ENCODE measurements around the gene LTB4R2.

Gene LTB4R2

GRCh38 chr14:24269368-24269767, 40.6 kb upstream of the LTB4R2 start:
- H3K27me3 ChIP-seq (ENCODE audit: insufficient read depth, low read length) = no peaks in the 10 kb centered on the region
- H3K9ac ChIP-seq (ENCODE audit: low read depth, low read length) = no peak overlapping the region
- no peak overlapping the region for H3K27ac ChIP-seq (ENCODE audit: low read length)
- no peaks in the 10 kb centered on the region for H3K36me3 ChIP-seq (ENCODE audit: insufficient read depth, low read depth, low read length)
- no peaks in the 10 kb centered on the region; the same call in 1 of the 2 replicates for H3K4me1 ChIP-seq (ENCODE audit: insufficient read depth, low read length)
- H3K9me3 ChIP-seq (ENCODE audit: insufficient read depth, low read depth, low read length) = no peaks in the 10 kb centered on the region
- no peak overlapping the region for H3K4me3 ChIP-seq (ENCODE audit: low read length)

- no peak overlapping the region for H3K4me3 ChIP-seq (ENCODE audit: low read length)
- H3K36me3 ChIP-seq (ENCODE audit: insufficient read depth, low read depth, low read length) = no peaks in the 10 kb centered on the region
- no peak overlapping the region for H3K27ac ChIP-seq (ENCODE audit: low read length)
- no peaks in the 10 kb centered on the region; the same call in 1 of the 2 replicates for H3K4me1 ChIP-seq (ENCODE audit: insufficient read depth, low read length)
- no peaks in the 10 kb centered on the region for H3K9me3 ChIP-seq (ENCODE audit: insufficient read depth, low read depth, low read length)
- H3K27me3 ChIP-seq (ENCODE audit: insufficient read depth, low read length) = no peaks in the 10 kb centered on the region
- no peak overlapping the region for H3K9ac ChIP-seq (ENCODE audit: low read depth, low read length)
These were observed 39.9 kb upstream of the LTB4R2 start for GRCh38 chr14:24269910-24270536.

GRCh38 chr14:24270537-24271133, 39.3 kb upstream of the LTB4R2 start:
- Histone ChIP-seq H3K9ac (ENCODE audit: low read depth, low read length) (peak overlapping the region; percentile 96; the same call in 1 of the 2 replicates), H3K27ac (ENCODE audit: low read length) (peak overlapping the region; percentile 77)

GRCh38 chr14:24271134-24271833, 38.7 kb upstream of the LTB4R2 start, which contains the start of gene RABGGTA:
Gene RABGGTA (minus strand): TSS chr14:24271597. CDS start chr14:24271115, 482 bp downstream.
- Histone ChIP-seq H3K36me3 (ENCODE audit: insufficient read depth, low read depth, low read length) (no peaks in the 10 kb centered on the region), H3K4me3 (ENCODE audit: low read length) (peak within 1 kb of the TSS; percentile 86)

More at GRCh38 chr14:24270537-24271133, 39.3 kb upstream of the LTB4R2 start:
- Histone ChIP-seq H3K4me3 (ENCODE audit: low read length) (peak overlapping the region; percentile 86), H3K9me3 (ENCODE audit: insufficient read depth, low read depth, low read length) (no peaks in the 10 kb centered on the region), H3K4me1 (ENCODE audit: insufficient read depth, low read length) (no peaks in the 10 kb centered on the region; the same call in 1 of the 2 replicates), H3K27me3 (ENCODE audit: insufficient read depth, low read length) (no peaks in the 10 kb centered on the region), H3K36me3 (ENCODE audit: insufficient read depth, low read depth, low read length) (no peaks in the 10 kb centered on the region)

GRCh38 chr14:24271834-24272263, 38.1 kb upstream of the LTB4R2 start:
- Histone ChIP-seq H3K9ac (ENCODE audit: low read depth, low read length) (peak overlapping the region; percentile 96; the same call in 1 of the 2 replicates), H3K4me1 (ENCODE audit: insufficient read depth, low read length) (no peaks in the 10 kb centered on the region; the same call in 1 of the 2 replicates), H3K27me3 (ENCODE audit: insufficient read depth, low read length) (no peaks in the 10 kb centered on the region), H3K9me3 (ENCODE audit: insufficient read depth, low read depth, low read length) (no peaks in the 10 kb centered on the region), H3K4me3 (ENCODE audit: low read length) (peak overlapping the region; percentile 86), H3K36me3 (ENCODE audit: insufficient read depth, low read depth, low read length) (no peaks in the 10 kb centered on the region), H3K27ac (ENCODE audit: low read length) (no peak overlapping the region)

More at GRCh38 chr14:24271134-24271833, 38.7 kb upstream of the LTB4R2 start, which contains the start of gene RABGGTA:
- Histone ChIP-seq H3K27ac (ENCODE audit: low read length) (peak within 1 kb of the TSS; percentile 77), H3K9me3 (ENCODE audit: insufficient read depth, low read depth, low read length) (no peaks in the 10 kb centered on the region), H3K4me1 (ENCODE audit: insufficient read depth, low read length) (no peaks in the 10 kb centered on the region; the same call in 1 of the 2 replicates), H3K9ac (ENCODE audit: low read depth, low read length) (peak within 1 kb of the TSS; percentile 96), H3K27me3 (ENCODE audit: insufficient read depth, low read length) (no peaks in the 10 kb centered on the region)

- no peak overlapping the region for H3K9ac ChIP-seq (ENCODE audit: low read depth, low read length)
- H3K4me3 ChIP-seq (ENCODE audit: low read length) = no peak overlapping the region
- H3K36me3 ChIP-seq (ENCODE audit: insufficient read depth, low read depth, low read length) = no peaks in the 10 kb centered on the region
These were observed 37.5 kb upstream of the LTB4R2 start for GRCh38 chr14:24272467-24272866.

GRCh38 chr14:24273422-24273998, 36.4 kb upstream of the LTB4R2 start:
- no peaks in the 10 kb centered on the region for H3K9me3 ChIP-seq (ENCODE audit: insufficient read depth, low read depth, low read length)
- no peak overlapping the region for H3K4me3 ChIP-seq (ENCODE audit: low read length)
- H3K27ac ChIP-seq (ENCODE audit: low read length) = no peak overlapping the region
- H3K4me1 ChIP-seq (ENCODE audit: insufficient read depth, low read length) = no peaks in the 10 kb centered on the region; the same call in 1 of the 2 replicates
- no peak overlapping the region for H3K9ac ChIP-seq (ENCODE audit: low read depth, low read length)
- no peaks in the 10 kb centered on the region for H3K36me3 ChIP-seq (ENCODE audit: insufficient read depth, low read depth, low read length)
- H3K27me3 ChIP-seq (ENCODE audit: insufficient read depth, low read length) = no peaks in the 10 kb centered on the region

More at GRCh38 chr14:24272467-24272866, 37.5 kb upstream of the LTB4R2 start:
- Histone ChIP-seq H3K27me3 (ENCODE audit: insufficient read depth, low read length) (no peaks in the 10 kb centered on the region), H3K4me1 (ENCODE audit: insufficient read depth, low read length) (no peaks in the 10 kb centered on the region; the same call in 1 of the 2 replicates), H3K27ac (ENCODE audit: low read length) (no peak overlapping the region), H3K9me3 (ENCODE audit: insufficient read depth, low read depth, low read length) (no peaks in the 10 kb centered on the region)

- no peaks in the 10 kb centered on the region for H3K9me3 ChIP-seq (ENCODE audit: insufficient read depth, low read depth, low read length)
- H3K27ac ChIP-seq (ENCODE audit: low read length) = no peak overlapping the region
- no peaks in the 10 kb centered on the region; the same call in 1 of the 2 replicates for H3K4me1 ChIP-seq (ENCODE audit: insufficient read depth, low read length)
- no peaks in the 10 kb centered on the region for H3K27me3 ChIP-seq (ENCODE audit: insufficient read depth, low read length)
- no peaks in the 10 kb centered on the region for H3K36me3 ChIP-seq (ENCODE audit: insufficient read depth, low read depth, low read length)
- H3K4me3 ChIP-seq (ENCODE audit: low read length) = no peak overlapping the region
- H3K9ac ChIP-seq (ENCODE audit: low read depth, low read length) = no peak overlapping the region
These were observed 35.8 kb upstream of the LTB4R2 start for GRCh38 chr14:24274101-24274543.

- no peak overlapping the region for H3K9ac ChIP-seq (ENCODE audit: low read depth, low read length)
- no peaks in the 10 kb centered on the region for H3K27me3 ChIP-seq (ENCODE audit: insufficient read depth, low read length)
- H3K27ac ChIP-seq (ENCODE audit: low read length) = no peak overlapping the region
- no peaks in the 10 kb centered on the region; the same call in 1 of the 2 replicates for H3K4me1 ChIP-seq (ENCODE audit: insufficient read depth, low read length)
- H3K36me3 ChIP-seq (ENCODE audit: insufficient read depth, low read depth, low read length) = no peaks in the 10 kb centered on the region
- H3K4me3 ChIP-seq (ENCODE audit: low read length) = no peak overlapping the region
- no peaks in the 10 kb centered on the region for H3K9me3 ChIP-seq (ENCODE audit: insufficient read depth, low read depth, low read length)
These were observed 32.9 kb upstream of the LTB4R2 start for GRCh38 chr14:24277071-24277470.

- Histone ChIP-seq H3K36me3 (ENCODE audit: insufficient read depth, low read depth, low read length) (no peaks in the 10 kb centered on the region), H3K9ac (ENCODE audit: low read depth, low read length) (no peak overlapping the region), H3K27ac (ENCODE audit: low read length) (no peak overlapping the region), H3K9me3 (ENCODE audit: insufficient read depth, low read depth, low read length) (no peaks in the 10 kb centered on the region), H3K4me3 (ENCODE audit: low read length) (no peak overlapping the region), H3K4me1 (ENCODE audit: insufficient read depth, low read length) (no peaks in the 10 kb centered on the region; the same call in 1 of the 2 replicates), H3K27me3 (ENCODE audit: insufficient read depth, low read length) (no peaks in the 10 kb centered on the region)
These were observed 32.2 kb upstream of the LTB4R2 start for GRCh38 chr14:24277606-24278321.

GRCh38 chr14:24278424-24278823, 31.5 kb upstream of the LTB4R2 start:
- Histone ChIP-seq H3K27ac (ENCODE audit: low read length) (no peak overlapping the region), H3K4me3 (ENCODE audit: low read length) (no peak overlapping the region), H3K9me3 (ENCODE audit: insufficient read depth, low read depth, low read length) (no peaks in the 10 kb centered on the region), H3K4me1 (ENCODE audit: insufficient read depth, low read length) (no peaks in the 10 kb centered on the region; the same call in 1 of the 2 replicates), H3K36me3 (ENCODE audit: insufficient read depth, low read depth, low read length) (no peaks in the 10 kb centered on the region), H3K27me3 (ENCODE audit: insufficient read depth, low read length) (no peaks in the 10 kb centered on the region), H3K9ac (ENCODE audit: low read depth, low read length) (no peak overlapping the region)
